GM20000 (cell line): ENCODE measurements around the gene ANKS1B.
"Not testable (repeated sequence)": the region's sequence is repeated elsewhere in the genome, so short reads cannot be mapped to it uniquely, and the experiment has no call there.

Experiments used
- DNase-seq: peaks from one replicate; pipeline ENCODE4 v3.0.0; 2012; ENCODE audit warnings: low spot score
- TF ChIP-seq, protein P1 (sequence below): IDR thresholded peaks from 2 replicates; pipeline ENCODE4 v1.5.1; 2012; ENCODE audit warnings: mild to moderate bottlenecking, control low read depth; ENCODE audit errors: extremely low read depth, missing control alignments

The ANKS1B gene

GRCh38 chr12:98968896-98969295, 1015.8 kb downstream of the ANKS1B start:
- DNase-seq = no peak
- TF ChIP-seq, protein P1, sequence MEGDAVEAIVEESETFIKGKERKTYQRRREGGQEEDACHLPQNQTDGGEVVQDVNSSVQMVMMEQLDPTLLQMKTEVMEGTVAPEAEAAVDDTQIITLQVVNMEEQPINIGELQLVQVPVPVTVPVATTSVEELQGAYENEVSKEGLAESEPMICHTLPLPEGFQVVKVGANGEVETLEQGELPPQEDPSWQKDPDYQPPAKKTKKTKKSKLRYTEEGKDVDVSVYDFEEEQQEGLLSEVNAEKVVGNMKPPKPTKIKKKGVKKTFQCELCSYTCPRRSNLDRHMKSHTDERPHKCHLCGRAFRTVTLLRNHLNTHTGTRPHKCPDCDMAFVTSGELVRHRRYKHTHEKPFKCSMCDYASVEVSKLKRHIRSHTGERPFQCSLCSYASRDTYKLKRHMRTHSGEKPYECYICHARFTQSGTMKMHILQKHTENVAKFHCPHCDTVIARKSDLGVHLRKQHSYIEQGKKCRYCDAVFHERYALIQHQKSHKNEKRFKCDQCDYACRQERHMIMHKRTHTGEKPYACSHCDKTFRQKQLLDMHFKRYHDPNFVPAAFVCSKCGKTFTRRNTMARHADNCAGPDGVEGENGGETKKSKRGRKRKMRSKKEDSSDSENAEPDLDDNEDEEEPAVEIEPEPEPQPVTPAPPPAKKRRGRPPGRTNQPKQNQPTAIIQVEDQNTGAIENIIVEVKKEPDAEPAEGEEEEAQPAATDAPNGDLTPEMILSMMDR = no peak

GRCh38 chr12:98957135-98957534, 1027.6 kb downstream of the ANKS1B start:
- DNase-seq = not testable (repeated sequence)

GRCh38 chr12:98955284-98955683, 1029.5 kb downstream of the ANKS1B start:
- TF ChIP-seq, protein P1 = peak; percentile 53
- peak; percentile 28 for DNase-seq

GRCh38 chr12:98954506-98954905, 1030.2 kb downstream of the ANKS1B start:
- TF ChIP-seq, protein P1 = no peak
- no peak for DNase-seq

GRCh38 chr12:98951406-98951805, 1033.3 kb downstream of the ANKS1B start:
- TF ChIP-seq, protein P1 = no peak
- DNase-seq = no peak

GRCh38 chr12:98948343-98948949, 1036.3 kb downstream of the ANKS1B start:
- DNase-seq = no peak
- TF ChIP-seq, protein P1 = no peak

DNA sequence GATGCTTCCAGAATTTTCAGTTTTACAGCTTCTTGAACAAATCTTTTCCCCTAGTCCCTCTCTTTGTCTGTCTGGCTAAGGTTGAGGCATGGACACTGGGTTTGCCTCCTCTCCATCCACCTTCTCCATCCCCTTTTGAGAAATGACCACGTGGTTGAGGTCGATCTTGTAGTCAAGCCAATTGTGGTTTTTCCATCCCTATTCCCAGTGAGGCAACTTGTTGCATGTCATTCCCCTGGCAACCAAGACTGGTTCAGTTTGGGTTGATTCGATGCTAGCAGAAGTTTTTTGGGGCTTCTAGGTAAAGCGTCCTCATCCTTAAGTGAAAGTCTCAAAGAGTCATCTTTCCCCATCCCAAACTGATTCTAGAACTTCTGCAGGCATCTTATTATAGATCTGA, 1038.9 kb downstream of the ANKS1B start:
- TF ChIP-seq, protein P1 = no peak
- no peak for DNase-seq

GRCh38 chr12:98939926-98940325, 1044.8 kb downstream of the ANKS1B start:
- TF ChIP-seq, protein P1 = no peak
- DNase-seq = no peak
